Natural killer cell (primary cell): ENCODE measurements around the gene GP2. TPM values are rescaled to one million over a fixed set of nuclear protein-coding genes. Genes with fewer than 3 reads are reported as not detected.

Experiments used
- ATAC-seq, 3 donors: fragments of 150-1000 bp in 2 of 3; fragments of 200-7000 bp in 1 of 3; cut with Tn5 transposase; 1 replicate in 1 of 3; 2 replicates in 2 of 3; pipeline ENCODE4 v1.10.0; 2021; ENCODE audit warnings: mild to moderate bottlenecking in 2 of 3, moderate library complexity in 2 of 3
- DNase-seq, 2 donors: peaks; one replicate each; pipeline versions ENCODE4 v3.0.0 to v3.0.0-alpha.2; 2013 to 2021; ENCODE audit warnings: mixed read lengths in 1 of 2
- H3K27ac ChIP-seq: one replicate; pipeline ENCODE4 v1.5.1; 2013; ENCODE audit warnings: mild to moderate bottlenecking, low read length
- H3K27me3 ChIP-seq: one replicate; pipeline ENCODE4 v1.6.1; 2013; ENCODE audit warnings: low read length; ENCODE audit not compliant: control insufficient read depth, insufficient read depth
- H3K36me3 ChIP-seq: one replicate; pipeline ENCODE4 v1.6.1; 2013; ENCODE audit warnings: low read length; ENCODE audit not compliant: control insufficient read depth, insufficient read depth
- H3K4me1 ChIP-seq: one replicate; pipeline ENCODE4 v1.6.1; 2013; ENCODE audit warnings: low read length; ENCODE audit not compliant: control insufficient read depth, insufficient read depth
- H3K4me3 ChIP-seq: one replicate; pipeline ENCODE4 v1.5.1; 2013; ENCODE audit warnings: low read length
- H3K9me3 ChIP-seq: one replicate; pipeline ENCODE4 v1.6.1; 2013; ENCODE audit warnings: low read length; ENCODE audit not compliant: control insufficient read depth, insufficient read depth
- H3K27ac Mint-ChIP-seq, 2 donors: one replicate each; pipeline ENCODE4 v1.8.0; 2022; ENCODE audit warnings: mild to moderate bottlenecking in 2 of 2, mixed read lengths in 2 of 2, moderate library complexity in 1 of 2
- H3K27me3 Mint-ChIP-seq, 2 donors: one replicate each; pipeline ENCODE4 v1.8.0; 2022; ENCODE audit warnings: low read depth in 2 of 2, mixed read lengths in 2 of 2
- H3K36me3 Mint-ChIP-seq: one replicate; pipeline ENCODE4 v1.8.0; 2022; ENCODE audit warnings: mixed read lengths
- H3K4me1 Mint-ChIP-seq, 2 donors: one replicate each; pipeline ENCODE4 v1.8.0; 2022; ENCODE audit warnings: mixed read lengths in 2 of 2
- H3K4me3 Mint-ChIP-seq: one replicate; pipeline ENCODE4 v1.8.0; 2022; ENCODE audit warnings: mild to moderate bottlenecking, moderate library complexity, mixed read lengths
- H3K9me3 Mint-ChIP-seq, 2 donors: one replicate each; pipeline ENCODE4 v1.8.0; 2022; ENCODE audit warnings: mixed read lengths in 2 of 2
- WGBS: methylation state at CpG from one replicate; pipeline ENCODE4 v1.1.7; 2013; ENCODE audit warnings: missing lambda C conversion rate; ENCODE audit not compliant: insufficient coverage; 5-methylcytosine and 5-hydroxymethylcytosine counted together
- intact Hi-C: fragments of 100-400 bp; cut with micrococcal nuclease; formaldehyde crosslinking; loops from one replicate; pipeline ENCODE4 v1.14.2; 2022
- total RNA-seq, 4 donors: library from RNA; stranded (reverse); fragments of 120-200 nt in 1 of 4; gene quantifications; one replicate each; pipeline versions ENCODE4 v1.2.3 to v1.2.4, GENCODE V29; 2013 to 2022
- TF ChIP-seq, protein P1 (sequence below): fragments of 200-600 bp; IDR thresholded peaks from one replicate; pipeline ENCODE4 v1.8.0; 2022; ENCODE audit warnings: antibody characterized with exemption

Gene GP2
- total RNA-seq, 3 donors from 2014 or later (not counting 1 experiment from before 2014, with no cell fraction given) = not detected

GRCh38 chr16:20347666-20348364 is 20.5 kb upstream of the GP2 start:
- Mint-ChIP-seq H3K9me3 (no peaks in the 10 kb centered on the region), H3K4me3 (no peak overlapping the region), H3K4me1 (no peaks in the 10 kb centered on the region), H3K27me3 (peaks cover 0 to 4% of the 10 kb centered on the region in 2 donors), H3K27ac (no peak overlapping the region), H3K36me3 (no peaks in the 10 kb centered on the region)
- Histone ChIP-seq H3K27me3 (no peaks in the 10 kb centered on the region), H3K4me3 (no peak overlapping the region), H3K4me1 (no peaks in the 10 kb centered on the region), H3K27ac (no peak overlapping the region), H3K36me3 (no peaks in the 10 kb centered on the region), H3K9me3 (no peaks in the 10 kb centered on the region)
- ATAC-seq (no peak), DNase-seq (no peak)
- 61% methylated on average over 12 of the region's 12 CpGs for WGBS
- intact Hi-C loops = no loop called here
- TF ChIP-seq, protein P1, sequence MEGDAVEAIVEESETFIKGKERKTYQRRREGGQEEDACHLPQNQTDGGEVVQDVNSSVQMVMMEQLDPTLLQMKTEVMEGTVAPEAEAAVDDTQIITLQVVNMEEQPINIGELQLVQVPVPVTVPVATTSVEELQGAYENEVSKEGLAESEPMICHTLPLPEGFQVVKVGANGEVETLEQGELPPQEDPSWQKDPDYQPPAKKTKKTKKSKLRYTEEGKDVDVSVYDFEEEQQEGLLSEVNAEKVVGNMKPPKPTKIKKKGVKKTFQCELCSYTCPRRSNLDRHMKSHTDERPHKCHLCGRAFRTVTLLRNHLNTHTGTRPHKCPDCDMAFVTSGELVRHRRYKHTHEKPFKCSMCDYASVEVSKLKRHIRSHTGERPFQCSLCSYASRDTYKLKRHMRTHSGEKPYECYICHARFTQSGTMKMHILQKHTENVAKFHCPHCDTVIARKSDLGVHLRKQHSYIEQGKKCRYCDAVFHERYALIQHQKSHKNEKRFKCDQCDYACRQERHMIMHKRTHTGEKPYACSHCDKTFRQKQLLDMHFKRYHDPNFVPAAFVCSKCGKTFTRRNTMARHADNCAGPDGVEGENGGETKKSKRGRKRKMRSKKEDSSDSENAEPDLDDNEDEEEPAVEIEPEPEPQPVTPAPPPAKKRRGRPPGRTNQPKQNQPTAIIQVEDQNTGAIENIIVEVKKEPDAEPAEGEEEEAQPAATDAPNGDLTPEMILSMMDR = no peak

DNA sequence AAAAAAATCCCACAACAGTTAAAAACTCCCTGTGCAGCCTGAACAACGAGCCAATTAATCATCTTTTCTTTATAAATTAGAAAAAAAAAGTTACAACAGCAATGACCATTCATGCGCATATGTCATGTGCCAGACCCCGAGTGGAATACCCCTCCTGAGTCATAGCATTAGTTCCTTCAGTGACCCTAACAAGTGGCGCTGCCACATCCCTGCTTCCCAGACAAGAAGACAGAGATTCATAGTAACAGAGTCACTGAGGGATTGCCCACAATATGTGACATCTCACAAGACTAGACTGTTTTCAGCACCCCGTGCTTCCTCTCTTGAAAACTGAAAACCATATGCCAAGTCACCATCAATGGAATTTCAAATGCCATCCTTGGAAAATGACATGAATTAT is 17.3 kb upstream of the GP2 start:
- no peaks in the 10 kb centered on the region for H3K9me3 Mint-ChIP-seq

GRCh38 chr16:20339744-20340143 is 12.4 kb upstream of the GP2 start:
- no peak overlapping the region for H3K4me3 ChIP-seq
- no peak overlapping the region for H3K4me3 Mint-ChIP-seq
- WGBS = 85% methylated on average over 3 of the region's 3 CpGs
- peaks cover 0 to 3% of the 10 kb centered on the region in 2 donors for H3K27me3 Mint-ChIP-seq
- no peaks in the 10 kb centered on the region for H3K4me1 ChIP-seq
- DNase-seq (no peak), ATAC-seq (no peak)
- no peaks in the 10 kb centered on the region for H3K36me3 Mint-ChIP-seq
- TF ChIP-seq, protein P1 = no peak
- no peaks in the 10 kb centered on the region for H3K9me3 Mint-ChIP-seq
- no peaks in the 10 kb centered on the region for H3K4me1 Mint-ChIP-seq
- H3K27me3 ChIP-seq = no peaks in the 10 kb centered on the region
- intact Hi-C loops = no loop called here
- H3K36me3 ChIP-seq = no peaks in the 10 kb centered on the region
- H3K27ac Mint-ChIP-seq = no peak overlapping the region
- no peak overlapping the region for H3K27ac ChIP-seq
- no peaks in the 10 kb centered on the region for H3K9me3 ChIP-seq

More for the DNA sequence above, 17.3 kb upstream of the GP2 start:
- H3K27ac Mint-ChIP-seq = no peak overlapping the region
- WGBS = 78% methylated on average over 5 of the region's 5 CpGs
- no peaks in the 10 kb centered on the region for H3K36me3 Mint-ChIP-seq
- no peaks in the 10 kb centered on the region for H3K36me3 ChIP-seq
- H3K27me3 ChIP-seq = no peaks in the 10 kb centered on the region
- no peak for ATAC-seq
- no peak for DNase-seq
- H3K4me1 Mint-ChIP-seq = no peaks in the 10 kb centered on the region
- intact Hi-C loops = no loop called here
- H3K4me1 ChIP-seq = no peaks in the 10 kb centered on the region
- no peak overlapping the region for H3K27ac ChIP-seq
- H3K9me3 ChIP-seq = no peaks in the 10 kb centered on the region
- no peak overlapping the region for H3K4me3 ChIP-seq
- no peak overlapping the region for H3K4me3 Mint-ChIP-seq
- no peaks in the 10 kb centered on the region for H3K27me3 Mint-ChIP-seq
- TF ChIP-seq, protein P1 = no peak

GRCh38 chr16:20336955-20337354 is 9.6 kb upstream of the GP2 start:
- Histone ChIP-seq H3K27me3 (no peaks in the 10 kb centered on the region), H3K36me3 (no peaks in the 10 kb centered on the region), H3K4me3 (no peak overlapping the region), H3K9me3 (no peaks in the 10 kb centered on the region), H3K4me1 (no peaks in the 10 kb centered on the region), H3K27ac (no peak overlapping the region)
- no peak for DNase-seq
- H3K27me3 Mint-ChIP-seq = peaks cover 0 to 3% of the 10 kb centered on the region in 2 donors
- H3K4me3 Mint-ChIP-seq = no peak overlapping the region
- WGBS = 67% methylated on average over 1 of the region's 2 CpGs
- no peak overlapping the region for H3K27ac Mint-ChIP-seq
- intact Hi-C loops = no loop called here
- H3K4me1 Mint-ChIP-seq = no peaks in the 10 kb centered on the region
- no peaks in the 10 kb centered on the region for H3K9me3 Mint-ChIP-seq
- TF ChIP-seq, protein P1 = no peak
- H3K36me3 Mint-ChIP-seq = no peaks in the 10 kb centered on the region
- no peak for ATAC-seq
